Left renal pelvis (tissue), 4 donors: ENCODE measurements around the gene USP22. TPM values are rescaled to one million over a fixed set of nuclear protein-coding genes. Genes with fewer than 3 reads are reported as not detected.
"Not testable (repeated sequence)": the region's sequence is repeated elsewhere in the genome, so short reads cannot be mapped to it uniquely, and the experiment has no call there.

Source experiments
- DNase-seq, 4 donors: peaks; one replicate each; pipeline ENCODE4 v3.0.0-alpha.2; 2013; ENCODE audit warnings: low read depth in 4 of 4, low spot score in 3 of 4
- polyA plus RNA-seq, 4 donors: library from polyadenylated mRNA; unstranded; fragments of 120-200 nt; gene quantifications; one replicate each; pipeline ENCODE4 v1.2.1, GENCODE V29; 2013; ENCODE audit not compliant: insufficient read length in 4 of 4

USP22 gene
- polyA plus RNA-seq, 4 donors, result 207 to 234 (median 222) TPM

DNA sequence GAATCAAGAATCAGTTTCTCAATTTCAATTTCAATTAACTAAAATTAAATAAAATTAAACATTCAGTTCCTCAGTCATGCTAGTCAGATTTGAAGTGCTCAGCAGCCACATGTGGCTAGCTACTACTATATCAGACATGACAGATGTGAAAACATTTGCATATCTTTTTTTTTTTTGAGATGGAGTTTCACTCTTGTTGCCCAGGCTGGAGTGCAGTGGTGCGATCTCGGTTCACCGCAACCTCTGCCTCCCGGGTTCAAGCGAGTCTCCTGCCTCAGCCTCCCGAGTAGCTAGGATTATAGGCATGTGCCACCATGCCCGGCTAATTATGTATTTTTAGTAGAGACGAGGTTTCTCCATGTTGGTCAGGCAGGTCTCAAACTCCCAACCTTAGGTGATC is 10.2 kb upstream of the USP22 start:
- not testable (repeated sequence) for DNase-seq

DNA sequence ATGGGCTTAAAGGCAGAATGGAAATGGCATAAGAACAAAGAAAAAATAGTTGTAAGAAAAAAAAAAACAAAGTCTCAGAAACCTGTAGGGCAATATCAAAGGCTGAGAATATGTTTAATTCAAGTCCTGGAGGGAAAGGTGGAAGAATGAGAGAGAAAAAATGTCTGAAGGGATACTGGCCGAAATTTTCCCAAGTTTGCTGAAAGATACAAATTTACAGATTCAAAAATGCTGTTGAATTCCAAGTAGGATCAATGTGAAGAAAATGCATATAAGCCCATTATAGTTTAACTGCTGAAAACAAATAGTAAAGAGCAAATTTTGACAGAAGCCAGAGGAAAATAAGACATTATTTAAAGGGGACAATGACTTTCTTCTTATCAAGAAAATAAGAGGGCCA is 6.6 kb upstream of the USP22 start:
- DNase-seq, result no peak

DNA sequence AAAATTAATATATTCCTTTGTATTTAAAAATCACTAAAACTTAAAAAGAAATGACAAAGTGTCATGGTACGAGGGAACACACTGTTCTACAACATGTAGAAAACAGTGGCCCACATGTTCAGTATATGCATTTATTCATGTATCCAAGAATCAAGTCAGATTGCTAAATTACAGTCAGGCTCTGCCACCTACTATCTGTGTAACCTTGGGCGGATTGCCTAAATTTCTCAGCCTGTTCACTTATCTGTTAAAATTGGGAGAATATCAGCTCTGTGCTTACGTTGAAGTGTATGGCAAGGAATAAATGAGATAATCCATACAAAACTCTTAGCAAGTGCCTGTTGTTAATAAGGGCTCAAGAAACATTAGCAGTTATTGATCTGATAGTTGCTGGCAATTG is 3.4 kb upstream of the USP22 start:
- no peak for DNase-seq

GRCh38 chr17:21044971-21045370 is 2.2 kb upstream of the USP22 start:
- DNase-seq, result no peak

- DNase-seq, result peak; percentile 93 to 97 (median 96)
Measured at GRCh38 chr17:21043296-21044232, 753 bp upstream of the USP22 start.

GRCh38 chr17:21041741-21042457 is 912 bp downstream of the USP22 start:
- DNase-seq, result peak in 2 of 4 donors; percentile 48 to 71

- DNase-seq, result peak in 1 of 4 donors; percentile 18
Measured at GRCh38 chr17:21039839-21040575, 2.8 kb downstream of the USP22 start.

- DNase-seq, result no peak
Measured at GRCh38 chr17:21037117-21037803, 5.6 kb downstream of the USP22 start.

- no peak for DNase-seq
Measured at GRCh38 chr17:21036361-21036881, 6.4 kb downstream of the USP22 start.

GRCh38 chr17:21035406-21035805 is 7.4 kb downstream of the USP22 start:
- no peak for DNase-seq

- DNase-seq, result no peak
Measured at GRCh38 chr17:21034340-21035235, 8.2 kb downstream of the USP22 start.

GRCh38 chr17:21033350-21033749 is 9.5 kb downstream of the USP22 start:
- DNase-seq, result no peak

GRCh38 chr17:21031756-21032396 is 10.9 kb downstream of the USP22 start:
- DNase-seq, result no peak

DNA sequence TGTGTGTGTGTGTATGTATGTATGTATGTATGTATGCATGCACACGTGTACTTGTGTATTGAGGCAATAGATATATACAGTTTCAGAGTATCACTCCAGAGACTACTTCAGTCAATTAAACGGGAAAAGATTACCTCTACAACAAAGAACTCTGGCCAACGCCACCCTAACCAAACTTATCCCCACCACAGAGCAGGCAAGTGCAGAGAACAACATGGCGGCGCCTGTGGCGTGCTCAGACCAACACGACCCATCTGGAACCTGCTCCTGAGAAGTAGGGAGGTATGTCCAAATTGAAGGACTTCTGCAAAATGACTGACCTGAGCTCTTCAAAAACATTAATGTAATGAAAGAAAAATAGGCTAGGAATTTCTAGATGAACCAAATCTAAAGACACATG is 12.4 kb downstream of the USP22 start:
- no peak for DNase-seq

GRCh38 chr17:21029515-21029914 is 13.3 kb downstream of the USP22 start:
- no peak for DNase-seq

DNA sequence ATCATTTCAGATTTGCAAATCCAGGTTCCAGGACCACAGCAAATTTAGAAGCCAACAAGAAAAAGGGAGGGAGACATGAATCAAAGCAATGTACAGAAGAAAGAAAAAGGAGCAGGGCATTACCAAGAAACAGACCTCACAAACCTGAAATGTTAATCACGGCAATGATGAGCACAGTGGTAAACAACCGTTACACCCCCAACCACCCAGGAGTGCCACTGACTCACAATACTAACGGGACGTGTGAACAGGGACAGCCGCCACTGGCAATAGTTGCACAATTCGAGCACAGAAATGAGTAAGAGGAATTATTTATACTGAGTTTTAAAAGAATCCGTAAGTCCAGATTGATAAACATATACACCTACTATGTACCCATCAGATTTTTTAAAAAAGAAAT is 13.8 kb downstream of the USP22 start:
- DNase-seq, result no peak

DNA sequence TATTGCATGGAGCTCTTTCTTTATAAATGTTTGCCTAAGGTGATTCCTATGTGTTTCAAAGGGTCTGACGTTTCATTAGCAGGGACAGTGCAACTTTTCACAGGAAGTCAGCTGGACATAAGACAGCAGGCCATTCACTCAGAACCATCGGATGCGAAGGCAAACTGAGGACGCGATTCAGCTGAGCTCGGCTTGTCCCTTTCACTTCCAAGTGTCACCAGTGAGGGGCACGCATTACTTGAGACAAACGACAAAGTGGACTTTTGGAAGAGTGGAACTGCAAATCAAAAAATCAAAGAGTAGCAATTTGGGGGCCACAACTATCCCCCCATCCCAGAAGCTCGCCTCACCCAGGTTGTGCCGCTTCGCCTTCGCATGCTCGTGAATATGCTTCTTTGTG is 14.6 kb downstream of the USP22 start:
- no peak for DNase-seq

DNA sequence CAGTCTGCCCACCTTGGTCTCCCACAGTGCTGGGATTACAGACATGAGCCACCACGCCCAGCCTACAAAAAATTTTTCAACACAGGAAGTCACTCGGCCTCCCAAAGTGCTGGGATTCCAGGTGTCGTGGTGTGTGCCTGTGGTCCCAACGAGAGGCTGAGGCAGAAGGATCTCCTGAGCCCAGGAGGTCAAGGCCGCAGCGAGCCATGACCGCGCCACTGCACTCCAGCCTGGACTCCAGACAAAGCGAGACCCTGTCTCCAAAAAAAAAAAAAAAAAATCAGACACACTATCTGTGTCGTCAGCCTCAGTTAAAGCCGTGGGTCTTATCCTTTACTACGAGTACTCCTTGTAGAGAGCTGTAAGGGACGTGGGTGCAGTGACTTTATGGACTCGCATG is 15.8 kb downstream of the USP22 start:
- no peak for DNase-seq

GRCh38 chr17:21025451-21025850 is 17.4 kb downstream of the USP22 start:
- DNase-seq, result no peak
